A673 (cell line): ENCODE data around the gene DAB1. TPM values are rescaled to one million over a fixed set of nuclear protein-coding genes. Genes with fewer than 3 reads are reported as not detected.

Source experiments
- BruUV-seq: library from RNA; stranded (reverse); fragments of 400-500 nt; replicated peaks from 2 replicates; lab custom pipeline; 2021; lab: Mats Ljungman, UMichigan
- CTCF ChIA-PET: fragments of 300-600 bp; sonication (Branson Sonifier 250); formaldehyde crosslinking; loops from one replicate; lab custom pipeline; 2022; ENCODE audit warnings: antibody characterized with exemption; lab: Charles Lee
- POLR2A ChIA-PET: fragments of 300-600 bp; sonication (Branson Sonifier 250); formaldehyde crosslinking; loops from one replicate; lab custom pipeline; 2022; ENCODE audit warnings: antibody characterized with exemption; ENCODE audit not compliant: low non-redundant PET; lab: Charles Lee
- DNase-seq: peaks from one replicate; pipeline ENCODE4 v3.0.0-alpha.2; 2015; ENCODE audit warnings: low spot score
- H3K27ac ChIP-seq: fragments of 200-600 bp; sonication (generic); 2 replicates; pipeline ENCODE4 v1.5.1; 2016; ENCODE audit warnings: mixed run types, low read depth, mild to moderate bottlenecking, mixed read lengths, antibody characterized with exemption, low read length; ENCODE audit not compliant: poor library complexity, severe bottlenecking
- H3K27me3 ChIP-seq: fragments of 200-600 bp; sonication (generic); replicated peaks from 2 replicates; pipeline ENCODE4 v1.6.1; 2017; ENCODE audit warnings: mixed run types, low read depth, mild to moderate bottlenecking, mixed read lengths, antibody characterized with exemption, low read length; ENCODE audit not compliant: insufficient read depth, poor library complexity
- H3K36me3 ChIP-seq: fragments of 200-600 bp; sonication (generic); 2 replicates; pipeline ENCODE4 v1.6.1; 2016; ENCODE audit warnings: mixed run types, mild to moderate bottlenecking, mixed read lengths, antibody characterized with exemption, low read length; ENCODE audit not compliant: insufficient read depth, poor library complexity, severe bottlenecking
- H3K4me1 ChIP-seq: fragments of 200-600 bp; sonication (generic); 2 replicates; pipeline ENCODE4 v1.6.1; 2017; ENCODE audit warnings: mixed run types, mild to moderate bottlenecking, mixed read lengths, antibody characterized with exemption, low read length; ENCODE audit not compliant: insufficient read depth, poor library complexity, severe bottlenecking
- H3K4me3 ChIP-seq: fragments of 200-600 bp; sonication (generic); 2 replicates; pipeline ENCODE4 v1.5.1; 2016; ENCODE audit warnings: low read depth, mixed run types, mild to moderate bottlenecking, mixed read lengths, low read length; ENCODE audit not compliant: poor library complexity, severe bottlenecking
- H3K9me3 ChIP-seq: fragments of 200-600 bp; sonication (generic); 2 replicates; pipeline ENCODE4 v1.6.1; 2016; ENCODE audit warnings: mixed run types, low read depth, mild to moderate bottlenecking, mixed read lengths, antibody characterized with exemption, low read length; ENCODE audit not compliant: poor library complexity, severe bottlenecking
- CTCF ChIP-seq: fragments of 300-800, 200-600 bp; sonication (generic); conservative IDR thresholded peaks from 2 replicates; pipeline ENCODE4 v1.5.1; 2017; ENCODE audit warnings: low read depth, mild to moderate bottlenecking, antibody characterized with exemption, low read length, moderate library complexity, mixed read lengths
- EZH2 ChIP-seq: fragments of 200-600 bp; sonication (generic); IDR thresholded peaks from 2 replicates; pipeline ENCODE4 v1.6.1; 2017; ENCODE audit warnings: borderline replicate concordance, low read depth, mild to moderate bottlenecking, mixed read lengths, antibody characterized with exemption, low read length; ENCODE audit not compliant: poor library complexity, severe bottlenecking
- intact Hi-C: fragments of 100-400 bp; cut with micrococcal nuclease; formaldehyde crosslinking; loops from one replicate; pipeline ENCODE4 v1.10.0; 2022; ENCODE audit not compliant: unreplicated experiment
- total RNA-seq: library from RNA; stranded (reverse); gene quantifications from 2 replicates; pipeline ENCODE4 v1.2.3, GENCODE V29; 2021

Gene DAB1
- total RNA-seq, 1 experiment from 2014 or later, result 112 TPM

GRCh38 chr1:57254022-57254421 is 169.8 kb downstream of the DAB1 start:
- BruUV-seq, result no TSS peak
- H3K36me3 ChIP-seq, result no peaks in the 10 kb centered on the region
- H3K4me1 ChIP-seq, result peaks cover 60% of the 10 kb centered on the region
- no peak overlapping the region for H3K4me3 ChIP-seq
- peak overlapping the region; percentile 34 for H3K27ac ChIP-seq
- intact Hi-C loops, result no loop called here
- peak; percentile 74 for DNase-seq
- POLR2A ChIA-PET, result no interaction called here
- CTCF ChIA-PET, result no interaction called here
- TF ChIP-seq CTCF (no peak), EZH2 (no peak)
- no peaks in the 10 kb centered on the region for H3K27me3 ChIP-seq
- no peaks in the 10 kb centered on the region for H3K9me3 ChIP-seq

- Histone ChIP-seq H3K36me3 (no peaks in the 10 kb centered on the region), H3K9me3 (no peaks in the 10 kb centered on the region), H3K27me3 (no peaks in the 10 kb centered on the region), H3K27ac (no peak overlapping the region), H3K4me3 (no peak overlapping the region), H3K4me1 (peaks cover 54% of the 10 kb centered on the region)
- CTCF ChIA-PET, result no interaction called here
- POLR2A ChIA-PET, result no interaction called here
- no TSS peak for BruUV-seq
- no peak for DNase-seq
- intact Hi-C loops, result no loop called here
- TF ChIP-seq EZH2, result no peak
- TF ChIP-seq CTCF, result no peak
Observed at GRCh38 chr1:57252597-57253294, 171.1 kb downstream of the DAB1 start.

DNA sequence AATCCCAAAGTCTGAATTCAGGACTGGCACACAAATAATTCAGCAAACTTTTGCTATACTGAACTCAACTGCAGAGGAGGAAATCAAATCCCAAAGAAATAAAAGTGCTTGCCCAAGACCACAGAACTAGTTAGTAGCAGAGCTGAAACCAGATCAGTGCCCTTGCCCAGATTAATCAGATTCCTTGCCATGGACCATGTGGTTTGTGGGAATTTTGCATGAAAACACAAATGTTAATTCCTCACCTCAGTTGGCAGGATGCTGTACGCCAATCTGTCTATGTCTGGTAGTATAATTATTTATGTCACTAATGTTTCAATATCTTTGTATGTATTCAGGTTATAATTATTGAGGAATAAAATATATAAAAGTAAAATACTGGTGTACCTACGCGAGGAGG is 173.8 kb downstream of the DAB1 start:
- DNase-seq, result no peak
- no TSS peak for BruUV-seq
- H3K4me3 ChIP-seq, result no peak overlapping the region
- intact Hi-C loops, result no loop called here
- H3K4me1 ChIP-seq, result peaks cover 40% of the 10 kb centered on the region
- ChIA-PET POLR2A (no interaction called here), CTCF (no interaction called here)
- peaks cover 11% of the 10 kb centered on the region for H3K9me3 ChIP-seq
- no peak for TF ChIP-seq EZH2
- H3K27me3 ChIP-seq, result no peaks in the 10 kb centered on the region
- peaks cover 2% of the 10 kb centered on the region for H3K36me3 ChIP-seq
- H3K27ac ChIP-seq, result no peak overlapping the region

DNA sequence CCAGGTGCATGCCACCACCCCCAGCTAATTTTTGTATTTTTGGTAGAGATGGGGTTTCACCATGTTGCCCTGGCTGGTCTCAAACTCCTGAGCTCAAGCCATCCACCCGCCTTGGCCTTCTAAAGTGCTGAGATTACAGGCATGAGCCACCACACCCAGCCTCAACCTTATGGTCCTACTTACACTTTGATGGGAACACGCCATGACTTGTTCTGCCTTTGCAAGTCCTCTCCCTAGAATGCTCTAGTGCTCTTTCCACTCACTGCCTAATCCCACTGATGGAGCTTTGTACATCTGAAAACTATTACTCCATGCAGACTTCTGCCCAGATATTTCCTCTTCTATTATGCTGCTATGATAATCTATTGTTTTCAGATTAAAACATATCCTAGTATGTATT is 174.3 kb downstream of the DAB1 start:
- no peak overlapping the region for H3K4me3 ChIP-seq
- DNase-seq, result no peak
- intact Hi-C loops, result no loop called here
- CTCF ChIA-PET, result no interaction called here
- TF ChIP-seq EZH2, result no peak
- TF ChIP-seq CTCF, result no peak
- H3K9me3 ChIP-seq, result peaks cover 11% of the 10 kb centered on the region
- peaks cover 2% of the 10 kb centered on the region for H3K36me3 ChIP-seq
- peaks cover 38% of the 10 kb centered on the region for H3K4me1 ChIP-seq
- POLR2A ChIA-PET, result no interaction called here
- H3K27me3 ChIP-seq, result no peaks in the 10 kb centered on the region
- BruUV-seq, result no TSS peak
- no peak overlapping the region for H3K27ac ChIP-seq
